Activated T-helper 17 cell treated with anti-CD3 and anti-CD28 coated beads, Interleukin-2, amount 50 U/mL, for 72 hours (primary cell): ENCODE measurements around the gene TAB2. TPM values are rescaled to one million over a fixed set of nuclear protein-coding genes. Genes with fewer than 3 reads are reported as not detected.
A peak's percentile ranks its signal among the peaks of the same experiment; 100 is the strongest.

Experiments
- ATAC-seq: fragments of 150-1000 bp; cut with Tn5 transposase; replicated peaks from 2 replicates; pipeline ENCODE4 v1.10.0; 2021; ENCODE audit warnings: mild to moderate bottlenecking, moderate library complexity
- H3K27ac Mint-ChIP-seq: one replicate; pipeline ENCODE4 v1.8.0; 2022; ENCODE audit warnings: mixed read lengths
- H3K27me3 Mint-ChIP-seq: one replicate; pipeline ENCODE4 v1.8.0; 2022; ENCODE audit warnings: mixed read lengths
- H3K36me3 Mint-ChIP-seq: one replicate; pipeline ENCODE4 v1.8.0; 2022; ENCODE audit warnings: low read depth, mild to moderate bottlenecking, mixed read lengths
- H3K4me1 Mint-ChIP-seq: one replicate; pipeline ENCODE4 v1.8.0; 2022; ENCODE audit warnings: mixed read lengths
- H3K4me3 Mint-ChIP-seq: one replicate; pipeline ENCODE4 v1.8.0; 2022; ENCODE audit warnings: mild to moderate bottlenecking, mixed read lengths
- H3K9me3 Mint-ChIP-seq: one replicate; pipeline ENCODE4 v1.8.0; 2022; ENCODE audit warnings: mixed read lengths
- total RNA-seq, 2 donors: library from RNA; stranded (reverse); gene quantifications; one replicate each; pipeline ENCODE4 v1.2.3, GENCODE V29; 2022

TAB2 gene
- total RNA-seq, 2 donors from 2014 or later, result 164 to 185 TPM

DNA sequence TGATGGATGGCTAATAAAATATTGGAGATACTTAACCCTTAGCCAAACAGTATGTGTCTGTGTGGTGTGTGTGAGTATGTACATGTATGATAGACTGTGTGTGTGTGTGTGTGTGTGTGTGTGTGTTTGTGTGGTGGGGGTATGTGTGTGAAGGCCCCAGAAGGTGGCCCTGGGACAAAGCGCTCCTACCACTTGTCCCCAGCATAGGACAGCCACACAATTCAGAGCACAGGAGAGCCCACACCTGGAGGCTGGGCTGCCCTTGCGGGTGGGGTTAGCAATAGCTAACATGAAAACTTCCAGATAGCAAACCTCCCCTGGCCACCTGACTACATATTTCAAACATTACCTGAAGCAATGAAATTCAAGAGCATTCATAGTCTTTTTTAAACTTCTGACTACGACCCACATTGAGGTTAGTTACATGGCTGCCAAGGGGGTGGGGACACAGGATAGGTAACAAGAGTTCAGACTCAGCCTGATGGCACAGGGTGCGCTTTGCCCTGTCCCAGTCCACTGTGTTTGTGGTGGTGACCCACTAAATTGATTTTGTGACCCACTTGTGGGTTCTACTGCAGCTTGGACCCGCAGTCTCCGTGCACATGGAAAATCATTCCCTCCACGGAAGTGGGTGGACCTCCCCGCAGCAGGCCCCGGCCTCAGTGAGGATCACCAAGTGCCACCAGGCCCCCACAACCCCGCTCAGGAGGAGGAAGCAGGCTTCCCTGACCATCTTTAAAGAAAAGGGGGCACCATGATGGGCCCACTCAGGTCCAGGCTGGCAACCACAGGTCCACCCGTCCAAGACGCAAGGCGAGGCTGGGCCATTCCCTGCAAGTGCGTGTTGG, 132.5 kb downstream of the TAB2 start:
- H3K27me3 Mint-ChIP-seq, result no peaks in the 10 kb centered on the region
- peaks cover 16% of the 10 kb centered on the region for H3K4me1 Mint-ChIP-seq
- no peak for ATAC-seq
- no peaks in the 10 kb centered on the region for H3K9me3 Mint-ChIP-seq
- H3K4me3 Mint-ChIP-seq, result peak overlapping the region; percentile 11
- peaks cover 87% of the 10 kb centered on the region for H3K36me3 Mint-ChIP-seq
- H3K27ac Mint-ChIP-seq, result peak overlapping the region; percentile 47

DNA sequence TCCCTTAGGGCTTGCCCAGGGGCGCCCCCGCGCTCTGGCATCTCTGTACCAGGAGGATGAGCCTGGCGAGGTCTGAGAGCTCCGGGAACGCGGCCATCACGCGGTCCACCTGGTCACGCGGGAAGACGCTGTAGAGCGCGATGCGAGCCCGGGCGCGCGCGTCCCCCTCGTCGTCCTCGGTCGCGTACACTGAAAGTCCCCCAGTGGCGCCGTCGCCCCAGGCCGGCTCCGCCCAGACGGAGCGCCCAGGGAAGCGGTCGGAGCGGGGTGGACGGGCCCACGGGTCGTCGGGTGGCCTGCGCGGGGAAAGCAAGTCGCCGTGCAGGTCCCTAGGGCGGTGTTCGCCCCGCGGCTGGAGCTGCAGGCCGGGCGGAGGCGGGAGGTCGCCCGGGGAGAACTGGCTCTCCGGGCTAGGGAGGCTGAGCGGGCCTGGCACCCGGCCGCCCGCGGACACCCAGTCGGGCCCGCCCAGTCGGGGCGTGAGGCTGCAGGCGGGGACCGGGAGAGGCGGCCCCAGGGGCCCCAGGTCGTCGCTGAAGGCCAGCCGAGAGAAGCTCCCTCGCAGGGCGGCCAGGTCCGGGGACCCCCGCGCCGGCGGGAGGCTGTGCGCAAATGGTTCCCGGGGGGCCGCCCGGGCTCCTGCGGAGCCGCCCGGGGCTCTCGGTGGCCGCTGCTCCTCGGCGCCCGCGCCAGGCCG, 133.3 kb downstream of the TAB2 start:
- H3K4me3 Mint-ChIP-seq, result peak overlapping the region; percentile 11
- H3K4me1 Mint-ChIP-seq, result peaks cover 10% of the 10 kb centered on the region
- H3K27me3 Mint-ChIP-seq, result no peaks in the 10 kb centered on the region
- H3K27ac Mint-ChIP-seq, result no peak overlapping the region
- ATAC-seq, result peak; percentile 3
- H3K36me3 Mint-ChIP-seq, result peaks cover 90% of the 10 kb centered on the region
- no peaks in the 10 kb centered on the region for H3K9me3 Mint-ChIP-seq

DNA sequence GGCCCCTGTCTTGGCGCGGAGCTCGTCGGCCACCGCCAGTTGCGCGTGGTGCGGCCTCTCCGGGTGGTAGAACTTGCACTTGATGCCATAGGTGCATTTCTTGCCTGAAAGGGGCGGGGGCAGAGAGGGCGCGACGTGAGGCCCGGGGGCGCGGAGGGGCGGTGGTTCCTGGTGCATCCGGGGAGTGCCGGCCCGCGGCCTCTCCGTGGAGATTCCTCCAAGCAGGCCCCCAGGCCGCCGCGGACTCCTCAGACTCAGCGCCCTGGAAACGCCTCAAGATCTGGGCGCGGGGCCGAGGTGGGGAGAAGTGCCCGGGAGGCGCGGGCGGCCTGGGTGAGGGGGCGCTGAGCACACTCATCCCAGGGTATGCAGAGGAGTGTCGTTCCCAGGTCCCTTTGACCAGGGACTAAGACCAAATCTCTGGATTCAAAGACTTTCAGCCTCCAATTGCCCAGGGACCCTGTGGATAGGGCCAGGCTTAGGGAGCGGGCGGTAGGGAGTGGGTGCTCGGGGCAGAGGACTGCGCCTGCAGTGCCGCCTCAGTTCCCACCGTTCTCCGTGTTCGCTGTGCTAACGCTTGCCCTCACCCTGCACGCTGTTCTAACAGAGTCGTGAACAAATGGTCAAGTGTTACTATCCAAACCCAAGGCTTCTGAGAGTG, 134.0 kb downstream of the TAB2 start:
- no peaks in the 10 kb centered on the region for H3K9me3 Mint-ChIP-seq
- ATAC-seq, result no peak
- no peaks in the 10 kb centered on the region for H3K27me3 Mint-ChIP-seq
- H3K4me1 Mint-ChIP-seq, result peaks cover 10% of the 10 kb centered on the region
- H3K36me3 Mint-ChIP-seq, result peaks cover 92% of the 10 kb centered on the region
- H3K4me3 Mint-ChIP-seq, result no peak overlapping the region
- H3K27ac Mint-ChIP-seq, result no peak overlapping the region

DNA sequence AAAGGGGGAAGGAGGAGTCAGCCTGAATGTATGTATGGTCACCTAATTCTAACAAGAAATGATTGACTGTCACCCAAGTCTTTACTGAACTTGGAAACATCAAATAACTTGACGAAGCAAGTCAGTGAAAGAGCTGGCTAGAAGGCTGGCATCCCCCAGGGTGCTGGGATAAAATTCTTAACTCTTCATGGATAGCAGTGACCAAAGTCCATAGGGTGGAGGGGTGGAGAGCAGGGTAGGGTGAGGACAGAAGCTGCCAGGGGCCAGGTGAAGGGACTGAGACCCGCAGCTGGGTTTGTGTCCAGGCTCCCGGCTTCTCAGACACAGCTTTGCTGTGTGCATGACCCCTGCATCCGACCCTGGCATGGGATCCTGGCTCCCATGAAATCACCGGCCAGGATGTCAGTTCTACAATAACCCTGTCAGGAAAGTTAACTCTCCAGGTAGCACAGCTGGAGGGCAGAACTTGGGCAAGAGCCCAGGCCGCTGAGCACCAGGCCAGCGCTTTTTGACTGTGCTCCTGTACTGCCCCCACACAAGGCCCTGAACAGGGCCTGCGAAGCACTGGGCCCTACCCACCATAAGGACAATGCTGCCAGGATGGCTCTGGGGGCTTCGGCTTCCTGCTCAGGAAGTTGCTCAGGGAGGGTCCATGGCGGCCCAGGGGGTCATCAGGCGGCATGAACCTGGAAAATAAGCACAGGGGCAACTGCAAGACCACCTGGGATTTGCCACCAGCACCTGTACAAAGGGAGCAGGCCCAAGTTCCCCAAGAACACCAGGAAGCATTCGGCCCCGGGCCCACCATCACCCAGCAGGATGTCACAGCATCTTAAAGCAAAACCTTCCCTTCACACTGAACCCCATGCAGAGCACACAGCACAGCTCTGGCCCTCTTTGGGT, 134.8 kb downstream of the TAB2 start:
- peak; percentile 21 for ATAC-seq
- Mint-ChIP-seq H3K36me3 (peaks cover 92% of the 10 kb centered on the region), H3K4me3 (no peak overlapping the region), H3K27me3 (no peaks in the 10 kb centered on the region), H3K4me1 (peaks cover 9% of the 10 kb centered on the region), H3K27ac (no peak overlapping the region), H3K9me3 (no peaks in the 10 kb centered on the region)

DNA sequence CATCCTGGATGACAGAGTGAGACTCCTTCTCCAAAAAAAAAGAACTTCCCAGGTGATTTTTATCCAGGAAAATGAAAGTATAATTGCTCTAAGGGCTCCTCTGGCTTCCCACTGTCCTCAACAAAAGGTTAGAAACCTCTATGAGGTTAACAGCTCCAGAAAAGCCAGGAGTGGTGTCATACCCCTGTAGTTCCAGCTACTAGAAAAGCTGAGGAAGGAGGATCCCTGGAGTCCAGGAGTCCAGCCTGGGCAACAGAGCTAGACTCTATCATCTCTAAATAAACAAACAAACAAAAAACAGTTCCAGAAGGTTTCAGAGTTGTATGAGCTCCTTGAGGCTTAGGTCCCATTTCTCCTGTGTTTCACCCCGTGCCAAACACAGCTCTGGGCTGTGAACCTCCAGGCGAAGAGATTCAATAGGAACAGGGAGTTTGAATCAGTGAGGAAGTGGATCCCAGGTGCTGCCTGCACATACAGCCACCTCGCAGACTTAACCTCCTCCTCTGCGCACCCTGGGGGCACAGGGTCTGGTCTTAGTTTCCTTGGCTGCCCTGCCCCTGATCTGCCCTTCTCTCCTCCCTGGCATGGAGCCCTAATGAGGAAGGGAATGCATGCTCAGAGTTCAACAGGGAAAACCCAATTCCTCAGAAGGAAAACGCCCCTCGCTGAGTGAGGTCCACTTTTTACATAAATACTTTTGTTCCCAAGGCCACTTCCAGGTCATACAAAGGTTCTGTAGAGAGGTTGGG, 136.3 kb downstream of the TAB2 start:
- no peaks in the 10 kb centered on the region for H3K9me3 Mint-ChIP-seq
- no peaks in the 10 kb centered on the region for H3K27me3 Mint-ChIP-seq
- H3K27ac Mint-ChIP-seq, result no peak overlapping the region
- ATAC-seq, result no peak
- no peak overlapping the region for H3K4me3 Mint-ChIP-seq
- H3K4me1 Mint-ChIP-seq, result peaks cover 9% of the 10 kb centered on the region
- H3K36me3 Mint-ChIP-seq, result peaks cover 92% of the 10 kb centered on the region

DNA sequence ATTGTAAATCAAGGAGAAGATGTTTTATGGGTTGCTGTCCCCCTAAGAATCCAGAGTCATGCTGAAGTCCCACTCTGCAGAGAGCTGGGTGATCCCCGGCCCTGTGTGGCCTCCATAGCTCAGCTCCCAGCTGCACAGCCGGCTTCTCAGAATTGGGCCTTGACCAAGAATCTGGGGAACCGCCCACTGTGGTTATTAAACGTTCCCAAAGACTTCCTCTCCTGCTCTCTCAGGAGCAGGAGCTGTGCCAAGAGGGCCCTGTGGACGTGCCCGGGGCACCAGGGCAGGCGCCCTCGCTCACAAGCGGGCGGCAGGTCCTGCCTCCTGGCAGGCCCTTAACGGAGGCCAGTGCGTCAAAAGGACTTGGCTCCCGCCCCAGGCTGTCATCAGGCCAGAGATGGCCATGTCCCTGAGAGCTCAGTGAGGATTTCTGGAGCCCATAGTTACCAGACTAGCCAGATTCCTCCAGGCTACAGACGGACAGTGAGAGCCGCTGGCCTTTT, 136.9 kb downstream of the TAB2 start:
- Mint-ChIP-seq H3K36me3 (peaks cover 94% of the 10 kb centered on the region), H3K4me1 (peaks cover 12% of the 10 kb centered on the region), H3K27me3 (no peaks in the 10 kb centered on the region), H3K9me3 (no peaks in the 10 kb centered on the region), H3K4me3 (no peak overlapping the region), H3K27ac (no peak overlapping the region)
- ATAC-seq, result no peak

DNA sequence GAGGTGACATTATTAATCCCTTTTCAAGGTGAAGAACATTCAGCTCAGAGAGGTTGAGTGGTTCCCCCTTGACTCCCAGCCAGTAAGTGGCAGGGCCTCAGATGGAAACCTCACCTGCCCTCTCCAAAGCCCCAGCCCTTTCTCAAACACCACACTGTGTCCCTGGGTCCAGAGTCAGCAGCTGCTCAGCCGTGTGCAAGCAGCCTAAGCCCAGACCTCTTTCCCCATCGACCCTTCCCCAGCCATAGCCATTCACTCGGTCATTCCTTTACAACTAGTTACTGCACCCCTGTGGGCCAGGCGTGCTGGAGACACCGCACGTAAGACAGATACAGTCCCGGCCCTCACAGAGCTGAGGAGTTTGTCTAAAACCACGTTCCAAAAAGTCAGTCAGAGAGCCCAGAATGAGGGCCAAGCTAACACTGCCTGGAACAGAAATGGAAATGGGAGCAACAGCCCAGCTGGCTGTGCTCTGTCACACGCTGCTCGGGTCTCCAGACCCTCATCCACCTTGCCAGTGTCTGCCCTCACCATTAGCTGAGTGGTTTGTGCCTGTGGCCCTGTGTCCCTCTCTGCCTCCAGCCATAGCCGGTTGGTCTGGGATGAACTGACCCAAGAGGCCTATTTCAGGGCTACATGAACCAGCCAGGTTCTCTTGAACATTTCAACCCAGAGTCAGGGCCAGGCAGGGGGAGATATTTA, 137.7 kb downstream of the TAB2 start:
- H3K27me3 Mint-ChIP-seq, result no peaks in the 10 kb centered on the region
- H3K9me3 Mint-ChIP-seq, result no peaks in the 10 kb centered on the region
- H3K36me3 Mint-ChIP-seq, result peaks cover 94% of the 10 kb centered on the region
- H3K27ac Mint-ChIP-seq, result peak overlapping the region; percentile 67
- no peak overlapping the region for H3K4me3 Mint-ChIP-seq
- peaks cover 18% of the 10 kb centered on the region for H3K4me1 Mint-ChIP-seq
- no peak for ATAC-seq

DNA sequence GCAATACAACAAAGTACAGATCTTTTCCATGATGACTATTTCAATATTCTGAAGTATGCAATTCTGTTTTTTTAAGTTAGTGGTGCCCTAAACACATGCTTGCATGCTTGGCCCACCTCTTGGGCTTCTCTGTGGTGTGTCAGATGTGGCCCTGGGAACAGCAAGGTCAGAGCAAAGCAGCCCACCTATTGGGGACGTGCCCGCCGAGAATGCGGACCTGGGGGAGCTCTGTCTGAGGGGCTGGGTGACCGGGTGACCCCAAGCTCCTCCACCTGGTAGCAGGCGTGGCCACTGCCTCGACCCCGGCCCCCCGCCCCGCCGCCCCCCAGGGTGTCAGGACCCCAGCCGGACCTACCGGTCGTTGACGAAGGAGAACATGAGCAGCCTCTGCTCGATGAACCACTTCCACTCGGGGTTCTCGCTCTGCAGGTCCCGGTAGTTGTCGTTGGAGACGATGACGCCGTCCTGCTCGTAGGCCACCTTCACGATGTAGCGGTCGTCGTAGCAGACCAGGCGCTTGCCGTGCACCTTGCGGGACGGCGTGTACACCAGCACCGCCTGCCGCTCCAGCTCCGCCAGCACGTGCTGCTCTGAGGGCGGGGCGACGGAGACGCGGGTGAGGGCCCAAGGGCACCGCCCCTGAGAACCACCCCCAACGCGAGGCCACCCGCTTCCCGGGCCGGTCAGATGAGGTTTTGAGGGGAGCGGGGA, 139.0 kb downstream of the TAB2 start:
- Mint-ChIP-seq H3K36me3 (peaks cover 99% of the 10 kb centered on the region), H3K27ac (peak overlapping the region; percentile 65), H3K4me3 (no peak overlapping the region), H3K27me3 (no peaks in the 10 kb centered on the region), H3K9me3 (no peaks in the 10 kb centered on the region), H3K4me1 (peaks cover 18% of the 10 kb centered on the region)
- no peak for ATAC-seq

DNA sequence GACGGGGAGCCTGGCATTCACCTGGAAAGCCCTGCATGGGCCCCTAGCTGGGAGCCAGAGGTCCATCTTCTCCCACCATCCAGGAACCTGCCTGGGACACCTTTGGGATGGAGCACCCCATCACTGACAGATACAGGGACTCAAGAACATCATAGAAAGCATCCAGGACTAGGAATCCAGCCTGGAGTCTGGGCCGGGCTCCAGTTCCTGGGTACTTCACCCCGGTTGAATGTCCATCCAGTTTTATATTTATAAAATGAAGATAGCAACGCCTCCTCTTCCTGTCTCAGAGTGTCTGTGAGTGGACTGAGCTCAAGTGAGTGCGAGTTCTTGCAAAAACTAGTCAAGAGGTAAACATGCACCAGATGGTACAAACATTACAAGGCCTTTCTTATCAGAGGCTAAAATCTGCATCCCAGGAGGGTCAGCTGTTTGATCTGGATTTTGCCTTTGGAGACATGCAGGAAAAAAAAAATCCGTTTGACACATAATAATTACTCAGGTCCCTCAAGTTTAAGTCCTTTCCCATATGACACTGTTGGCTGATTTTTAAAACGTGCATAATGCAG, 139.9 kb downstream of the TAB2 start:
- no peak for ATAC-seq
- H3K4me1 Mint-ChIP-seq, result peaks cover 18% of the 10 kb centered on the region
- peaks cover 99% of the 10 kb centered on the region for H3K36me3 Mint-ChIP-seq
- H3K4me3 Mint-ChIP-seq, result no peak overlapping the region
- no peaks in the 10 kb centered on the region for H3K9me3 Mint-ChIP-seq
- H3K27me3 Mint-ChIP-seq, result no peaks in the 10 kb centered on the region
- peak overlapping the region; percentile 65 for H3K27ac Mint-ChIP-seq

DNA sequence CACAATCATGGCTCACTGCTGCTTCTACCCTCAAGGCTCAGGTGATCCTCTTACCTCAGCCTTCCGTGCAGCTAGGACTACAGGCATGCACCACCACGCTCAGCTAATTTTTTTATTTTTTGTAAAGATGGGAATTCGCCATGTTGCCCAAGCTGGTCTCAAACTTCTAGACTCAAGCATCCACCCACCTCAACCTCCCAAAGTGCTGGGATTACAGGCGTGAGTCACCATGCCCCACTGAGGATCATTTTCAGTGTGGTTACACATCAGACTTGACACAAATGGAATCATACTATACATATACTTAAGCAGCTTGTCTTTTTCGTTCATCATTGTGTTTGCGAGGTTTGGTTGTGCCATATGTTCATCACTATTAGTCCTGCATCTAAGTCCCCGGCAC, 140.7 kb downstream of the TAB2 start:
- Mint-ChIP-seq H3K9me3 (no peaks in the 10 kb centered on the region), H3K4me1 (peaks cover 26% of the 10 kb centered on the region), H3K27ac (peak overlapping the region; percentile 55), H3K36me3 (peaks cover 99% of the 10 kb centered on the region), H3K4me3 (peak overlapping the region; percentile 1), H3K27me3 (no peaks in the 10 kb centered on the region)
- ATAC-seq, result peak; percentile 66

DNA sequence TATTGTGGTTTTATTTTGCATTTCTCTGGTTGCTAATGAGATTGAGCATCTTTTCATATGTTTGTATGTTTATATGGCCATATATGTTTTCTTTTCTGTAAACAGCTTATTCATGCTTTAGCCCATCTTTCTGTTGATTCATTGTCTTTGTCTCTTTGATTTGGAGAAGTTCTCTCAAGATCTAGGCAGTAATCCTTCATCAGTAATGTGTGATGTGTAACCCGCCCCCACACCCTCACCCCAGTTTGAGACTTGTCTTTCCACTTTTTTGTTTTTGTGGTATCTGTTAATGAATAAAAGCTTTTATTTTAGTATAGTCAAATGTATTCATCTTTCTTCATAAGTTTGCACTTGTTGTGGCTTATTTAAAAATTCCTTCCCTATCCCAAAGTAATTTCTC, 141.3 kb downstream of the TAB2 start:
- H3K4me3 Mint-ChIP-seq, result peak overlapping the region; percentile 1
- no peaks in the 10 kb centered on the region for H3K27me3 Mint-ChIP-seq
- peaks cover 31% of the 10 kb centered on the region for H3K4me1 Mint-ChIP-seq
- H3K36me3 Mint-ChIP-seq, result peaks cover 99% of the 10 kb centered on the region
- no peak for ATAC-seq
- H3K9me3 Mint-ChIP-seq, result no peaks in the 10 kb centered on the region
- H3K27ac Mint-ChIP-seq, result peak overlapping the region; percentile 55

DNA sequence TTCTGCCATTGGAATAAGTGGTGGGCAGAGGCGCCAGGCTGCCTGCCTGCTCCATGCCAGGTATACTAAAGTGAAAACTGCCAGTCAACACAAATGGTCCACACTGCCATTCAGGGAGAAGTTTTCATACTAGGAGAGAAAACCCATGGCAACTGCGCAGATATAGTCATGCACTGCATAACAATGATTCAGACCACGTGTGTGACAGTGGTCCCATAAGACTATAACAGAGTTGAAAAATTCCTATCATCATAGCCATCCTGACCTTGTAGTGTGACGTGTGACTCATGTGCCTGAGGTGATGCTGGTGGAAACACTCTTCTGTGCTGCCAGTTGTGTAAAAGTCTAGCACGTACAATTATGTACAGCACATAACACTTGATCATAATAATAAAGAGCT, 142.2 kb downstream of the TAB2 start:
- Mint-ChIP-seq H3K9me3 (no peaks in the 10 kb centered on the region), H3K36me3 (peaks cover 100% of the 10 kb centered on the region), H3K4me1 (peaks cover 40% of the 10 kb centered on the region), H3K27ac (peak overlapping the region; percentile 41), H3K27me3 (no peaks in the 10 kb centered on the region), H3K4me3 (no peak overlapping the region)
- no peak for ATAC-seq
